HG03469 (cell line): Measurements from ENCODE around the gene TLR9.
"Not testable (repeated sequence)": the region's sequence is repeated elsewhere in the genome, so short reads cannot be mapped to it uniquely, and the experiment has no call there.

Experiments
- ATAC-seq: cut with Tn5 transposase; IDR thresholded peaks from one replicate; pipeline ENCODE4 v1.9.1; 2021; ENCODE audit warnings: mild to moderate bottlenecking, moderate library complexity, moderate number of reproducible peaks; ENCODE audit not compliant: unreplicated experiment

Gene TLR9

DNA sequence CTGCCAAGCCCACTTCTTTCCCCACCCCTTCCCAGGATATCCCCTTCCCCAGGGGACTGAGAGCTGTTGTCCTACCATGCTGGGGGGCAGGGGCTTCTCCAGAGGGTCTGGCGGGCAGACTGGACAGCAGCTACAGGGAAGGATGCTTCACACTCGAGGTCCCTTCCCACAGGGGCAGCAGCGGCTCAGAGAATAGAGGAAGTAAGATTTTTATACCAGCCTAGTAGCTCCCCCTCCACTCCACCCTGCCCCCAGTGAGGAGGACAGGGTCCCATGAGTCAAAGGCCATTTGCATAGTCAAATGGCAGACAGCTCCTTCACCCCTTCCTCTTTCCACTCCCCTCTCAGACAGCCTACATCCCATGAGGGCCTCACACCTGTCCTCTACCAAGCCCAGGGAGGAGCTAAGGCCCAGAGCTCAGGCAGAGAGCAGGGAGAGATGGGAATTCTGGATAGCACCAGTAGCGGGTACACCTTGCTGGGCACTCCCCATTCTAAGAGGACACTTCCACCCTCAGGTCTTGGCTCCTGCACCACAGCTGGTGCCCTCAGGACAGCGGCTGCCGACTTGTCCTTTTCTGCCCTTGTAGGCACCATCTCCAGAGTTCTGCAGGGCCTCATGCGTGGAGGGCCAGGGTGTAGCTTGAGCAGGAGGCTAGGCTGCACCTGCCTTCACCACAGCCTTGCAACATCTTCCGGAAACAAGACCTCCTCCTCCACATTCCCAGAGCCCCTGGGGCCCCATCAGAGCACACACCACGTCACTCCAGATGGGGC, at the start of gene TLR9:
Gene TLR9 (minus strand): TSS at position 194 of the 777 bp plus-strand sequence. CDS start 116 bp downstream, at position 78.
- peak; percentile 67 for ATAC-seq

GRCh38 chr3:52274781-52275180, 49.3 kb upstream of the TLR9 start:
- ATAC-seq, result not testable (repeated sequence)

GRCh38 chr3:52272831-52273230, 47.4 kb upstream of the TLR9 start:
- ATAC-seq, result no peak

DNA sequence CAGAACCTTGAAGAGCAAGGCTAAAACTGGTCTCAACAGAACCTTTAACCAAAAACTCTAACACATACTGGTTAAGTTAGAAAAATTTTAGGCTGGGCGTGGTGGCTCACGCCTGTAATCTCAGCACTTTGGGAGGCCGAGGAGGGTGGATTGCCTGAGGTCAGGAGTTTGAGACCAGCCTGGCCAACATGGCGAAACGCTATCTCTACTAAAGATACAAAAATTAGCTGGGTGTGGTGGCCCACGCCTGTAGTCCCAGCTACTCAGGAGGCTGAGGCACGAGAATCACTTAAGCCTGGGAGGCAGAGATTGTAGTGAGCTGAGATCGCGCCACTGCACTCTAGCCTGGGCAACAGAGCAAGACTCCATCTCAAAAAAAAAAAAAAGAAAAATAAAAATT, 46.7 kb upstream of the TLR9 start:
- ATAC-seq, result not testable (repeated sequence)

GRCh38 chr3:52270252-52270754, 44.9 kb upstream of the TLR9 start:
- no peak for ATAC-seq

GRCh38 chr3:52269776-52270175, 44.3 kb upstream of the TLR9 start:
- no peak for ATAC-seq

GRCh38 chr3:52268036-52268435, 42.6 kb upstream of the TLR9 start:
- ATAC-seq, result no peak

DNA sequence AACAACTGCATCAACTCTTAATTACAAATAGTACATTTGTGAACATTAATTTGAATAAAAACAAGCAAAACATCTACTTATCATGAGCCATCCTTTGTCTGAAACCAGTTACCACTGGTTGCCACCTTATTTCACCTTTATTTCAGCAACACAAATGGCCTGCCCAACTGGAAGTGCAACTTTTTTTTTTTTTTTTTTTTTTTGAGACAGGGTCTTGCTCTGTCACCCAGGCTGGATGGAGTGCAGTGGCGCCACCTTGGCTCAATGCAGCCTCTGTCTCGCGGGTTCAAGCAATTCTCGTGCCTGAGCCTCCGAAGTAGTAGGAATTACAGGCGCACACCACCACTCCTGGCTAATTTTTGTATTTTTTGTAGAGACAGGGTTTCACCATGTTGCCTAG, 39.9 kb upstream of the TLR9 start:
- no peak for ATAC-seq

DNA sequence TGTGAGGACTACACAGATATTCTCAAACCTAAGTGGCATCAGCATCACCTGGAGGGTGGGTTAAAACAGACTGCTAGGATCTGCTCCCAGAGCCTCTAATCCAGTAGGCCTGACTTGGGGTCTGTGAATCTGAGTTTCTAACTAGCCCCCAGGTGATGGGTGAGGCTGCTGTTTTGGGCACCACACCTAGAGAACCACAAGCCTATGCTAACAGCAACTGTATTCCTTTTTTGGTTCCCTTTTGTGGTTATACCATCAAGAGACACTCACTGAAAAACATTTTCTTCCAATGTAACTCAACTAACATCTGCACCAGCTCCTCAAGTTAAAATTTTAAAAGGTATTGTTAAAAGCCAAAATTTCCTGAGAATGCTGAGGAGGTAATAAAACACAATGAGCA, 37.0 kb upstream of the TLR9 start:
- no peak for ATAC-seq

GRCh38 chr3:52259448-52259847, 34.0 kb upstream of the TLR9 start:
- no peak for ATAC-seq

- ATAC-seq, result no peak
Measured at GRCh38 chr3:52259035-52259434, 33.6 kb upstream of the TLR9 start.

- no peak for ATAC-seq
Measured at GRCh38 chr3:52257911-52258310, 32.5 kb upstream of the TLR9 start.

DNA sequence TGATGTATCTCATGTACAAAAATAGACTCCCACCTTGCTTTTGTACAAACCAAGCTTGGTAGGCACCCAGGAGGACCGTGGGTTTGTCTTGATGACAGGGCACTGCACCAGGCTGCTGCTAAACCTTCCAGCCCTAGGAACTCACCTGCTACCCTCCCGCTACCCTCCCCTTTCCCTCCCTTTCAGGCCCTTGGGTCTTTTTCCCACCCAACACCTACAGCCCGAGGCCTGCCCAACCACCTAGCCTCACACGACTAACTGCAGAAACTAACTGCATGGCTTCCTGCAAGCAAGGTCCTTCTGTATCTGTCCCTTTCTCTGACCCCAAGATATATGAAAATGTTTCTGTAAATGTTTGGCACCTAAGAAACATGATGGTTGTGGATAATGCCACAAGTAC, 31.2 kb upstream of the TLR9 start:
- ATAC-seq, result no peak

DNA sequence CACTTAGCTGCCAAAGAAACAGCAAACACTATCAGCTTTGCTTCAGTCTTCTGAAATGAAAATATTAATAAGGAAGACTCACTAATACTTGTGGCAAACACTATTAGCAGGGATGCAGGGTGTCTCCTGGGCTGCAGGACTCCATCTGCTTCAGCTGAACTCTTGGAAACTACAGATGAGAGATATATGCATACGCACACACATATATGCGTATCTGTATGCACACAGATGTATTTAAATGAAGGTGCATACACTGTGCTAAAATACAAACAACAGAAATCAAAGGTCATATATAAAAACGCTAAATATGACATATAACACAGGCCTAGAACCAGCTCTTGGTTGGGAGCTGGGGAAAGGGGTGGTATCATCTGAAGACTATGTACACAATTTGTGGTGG, 30.7 kb upstream of the TLR9 start:
- no peak for ATAC-seq

- no peak for ATAC-seq
Measured at GRCh38 chr3:52254608-52255007, 29.2 kb upstream of the TLR9 start.

- ATAC-seq, result peak; percentile 73
Measured at GRCh38 chr3:52253314-52254304, 28.2 kb upstream of the TLR9 start.

- ATAC-seq, result no peak
Measured at GRCh38 chr3:52250122-52250521, 24.7 kb upstream of the TLR9 start.

- no peak for ATAC-seq
Measured at GRCh38 chr3:52249683-52250082, 24.2 kb upstream of the TLR9 start.

DNA sequence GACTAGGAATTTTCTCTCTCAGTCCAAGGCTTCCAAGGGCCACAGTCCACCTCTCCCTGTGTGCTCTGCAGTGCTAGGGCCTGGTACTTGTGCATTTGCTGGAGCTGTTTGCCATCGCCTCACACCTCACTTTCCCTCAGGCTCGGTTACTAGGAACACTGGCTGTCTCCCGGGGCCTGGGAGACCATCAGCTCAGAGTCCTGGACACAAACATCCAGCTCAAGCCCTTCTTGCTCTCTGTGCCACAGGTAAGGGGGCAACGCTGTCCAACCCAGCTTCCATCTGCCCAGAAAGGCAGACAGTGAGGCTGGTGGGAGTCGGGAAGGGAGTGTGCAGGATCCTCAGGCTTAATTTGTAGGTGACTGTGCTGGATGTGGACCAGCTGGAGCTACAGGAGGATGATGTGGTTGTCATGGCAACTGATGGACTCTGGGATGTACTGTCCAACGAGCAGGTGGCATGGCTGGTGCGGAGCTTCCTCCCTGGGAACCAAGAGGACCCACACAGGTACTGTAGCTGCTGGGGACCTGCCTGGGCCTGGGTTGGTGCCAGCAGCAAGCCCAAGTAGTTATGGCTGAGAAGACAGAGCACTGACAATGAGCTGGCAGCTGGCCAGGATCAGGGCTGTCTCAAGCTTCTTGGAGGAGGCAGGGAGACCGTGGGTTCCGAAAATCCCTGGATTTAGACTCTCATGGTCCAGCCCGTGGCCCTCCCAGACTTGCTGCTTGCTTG, 23.5 kb upstream of the TLR9 start:
- ATAC-seq, result no peak

GRCh38 chr3:52248165-52248541, 22.7 kb upstream of the TLR9 start:
- ATAC-seq, result no peak
